GM21390 (cell line): Measurements from ENCODE around the gene BCL7A.
"Not testable (repeated sequence)": the region's sequence is repeated elsewhere in the genome, so short reads cannot be mapped to it uniquely, and the experiment has no call there.

ENCODE experiments used
- ATAC-seq: cut with Tn5 transposase; IDR thresholded peaks from one replicate; pipeline ENCODE4 v1.9.1; 2021; ENCODE audit not compliant: unreplicated experiment

Gene BCL7A

DNA sequence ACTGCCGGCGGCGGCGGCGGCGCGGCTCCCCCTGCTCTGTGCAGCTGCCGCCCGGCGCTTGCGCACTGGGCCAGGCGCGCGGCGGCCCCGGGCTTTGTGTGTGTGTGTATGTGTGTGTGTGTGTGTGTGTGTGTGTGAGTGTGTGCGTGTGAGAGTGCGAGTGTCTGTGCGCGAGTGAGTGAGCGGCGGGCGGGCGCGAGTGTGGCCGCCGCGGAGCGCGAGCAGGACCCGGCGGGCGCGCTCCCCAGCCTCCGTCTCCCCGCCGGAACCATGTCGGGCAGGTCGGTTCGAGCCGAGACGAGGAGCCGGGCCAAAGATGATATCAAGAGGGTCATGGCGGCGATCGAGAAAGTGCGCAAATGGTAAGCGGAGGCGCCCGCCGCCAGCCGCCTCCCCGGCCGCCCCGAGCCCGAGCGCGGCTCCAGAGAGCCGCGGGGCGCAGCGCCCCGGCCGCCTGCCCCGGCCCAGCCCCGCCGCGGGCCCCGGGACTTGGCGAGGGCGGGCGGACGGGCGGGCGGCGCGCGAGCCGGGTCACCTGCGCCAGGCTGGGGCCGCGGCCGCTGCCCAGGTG lies at the start of gene BCL7A:
BCL7A (plus strand) TSS at position 63 of the 571 bp plus-strand sequence; CDS start at position 271, 208 bp downstream.
- no peak for ATAC-seq

DNA sequence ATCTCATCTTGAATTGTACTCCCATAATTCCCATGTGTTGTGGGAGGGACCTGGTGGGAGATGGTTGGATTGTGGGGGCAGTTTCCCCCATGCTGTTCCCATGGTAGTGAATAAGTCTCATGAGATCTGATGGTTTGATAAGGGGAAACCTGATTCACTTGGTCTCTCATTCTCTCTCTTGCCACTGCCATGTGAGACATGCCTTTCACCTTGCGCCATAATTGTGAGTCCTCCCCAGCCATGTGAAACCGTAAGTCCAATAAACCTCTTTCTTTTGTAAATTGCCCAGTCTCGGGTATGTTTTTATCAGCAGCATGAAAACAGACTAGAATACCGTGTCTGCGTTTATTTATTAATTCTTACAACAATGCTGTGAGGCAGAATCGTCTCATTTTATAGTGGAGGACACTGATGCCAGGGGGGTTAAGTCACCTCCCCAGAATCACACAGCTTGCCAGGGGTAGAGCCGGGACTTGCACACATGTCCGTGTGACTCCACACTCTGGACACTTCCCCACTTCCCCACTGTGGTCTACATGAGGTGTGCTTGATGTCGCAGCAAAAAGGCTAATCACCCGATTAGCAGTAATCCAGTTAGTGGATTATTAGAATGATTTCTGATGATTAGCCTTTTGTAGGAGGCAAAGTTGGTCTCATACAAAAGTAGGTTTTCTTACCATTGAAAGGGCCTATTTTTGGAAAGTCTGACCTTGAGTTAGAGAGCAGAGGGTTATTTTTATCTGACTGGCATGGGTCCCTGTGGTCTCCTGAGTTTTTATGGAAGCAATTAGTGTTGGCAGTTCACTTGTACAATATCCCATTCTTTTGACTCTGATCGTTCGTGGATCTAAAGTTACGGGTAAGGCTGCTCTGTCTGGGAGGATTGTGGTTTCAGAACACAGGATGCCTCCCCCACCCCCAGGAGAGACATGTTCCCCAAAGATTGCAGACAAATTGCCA lies 47.4 kb upstream of the BCL7A start:
- ATAC-seq = no peak

DNA sequence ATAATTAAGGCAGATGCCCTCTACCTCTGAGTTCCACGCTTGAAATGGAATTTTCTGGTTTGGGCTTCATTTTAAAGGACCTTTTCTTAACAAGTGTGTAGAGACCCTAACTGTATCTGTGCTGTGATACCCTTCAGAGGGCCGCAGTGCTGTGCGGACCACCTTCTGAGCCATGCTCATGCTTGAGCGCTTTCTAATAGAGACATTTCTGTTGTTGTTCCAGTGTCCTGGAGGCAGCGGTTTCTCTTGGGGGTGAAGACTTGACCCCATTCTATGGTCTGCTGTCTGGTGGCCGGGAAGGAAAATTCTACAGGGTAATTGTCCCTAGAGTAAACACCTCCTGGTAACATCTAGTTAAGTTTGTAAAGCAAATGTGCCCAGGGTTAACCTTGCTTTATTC lies 46.7 kb upstream of the BCL7A start:
- ATAC-seq = no peak

GRCh38 chr12:121976950-121977349 lies 44.7 kb upstream of the BCL7A start:
- no peak for ATAC-seq

GRCh38 chr12:121980191-121980891 lies 41.3 kb upstream of the BCL7A start:
- peak; percentile 54 for ATAC-seq

DNA sequence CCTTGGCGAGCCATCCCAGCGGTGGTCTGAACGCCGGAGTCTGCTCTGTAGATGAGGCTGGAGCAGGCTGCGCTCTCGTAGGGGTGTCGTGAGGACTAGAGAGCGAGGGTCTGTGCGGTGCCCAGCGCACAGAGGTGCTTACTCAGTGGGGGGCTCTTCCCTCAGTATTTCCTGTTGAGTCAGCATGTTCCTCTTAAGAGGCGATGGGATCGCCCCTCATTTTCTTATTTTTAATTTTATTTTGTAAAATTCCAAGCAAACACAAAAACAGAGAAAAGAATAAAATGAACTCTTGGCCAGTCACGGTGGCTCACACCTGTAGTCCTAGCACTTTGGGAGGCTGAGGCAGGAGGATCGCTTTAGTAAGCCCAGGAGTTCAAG lies 40.8 kb upstream of the BCL7A start:
- no peak for ATAC-seq

DNA sequence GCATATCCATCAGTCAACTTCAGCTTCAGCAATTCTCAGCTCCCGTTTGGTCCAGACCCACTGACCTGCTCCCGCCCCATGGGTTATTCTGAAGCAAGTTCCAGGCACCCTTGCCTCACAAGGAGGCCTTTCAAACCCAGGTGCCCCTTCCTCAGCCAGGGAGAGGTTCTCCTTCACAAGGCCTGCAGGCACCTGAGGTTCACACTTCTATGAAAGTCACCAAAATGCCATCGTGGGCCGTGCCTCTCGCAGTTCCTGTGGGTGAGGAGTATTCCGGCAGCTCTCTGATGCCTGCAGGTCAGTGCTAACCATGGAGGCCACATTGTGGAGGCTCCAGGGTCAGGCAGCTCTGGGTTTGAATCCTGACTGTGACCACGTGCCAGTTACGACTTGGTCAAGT lies 40.2 kb upstream of the BCL7A start:
- no peak for ATAC-seq

GRCh38 chr12:121982950-121983349 lies 38.7 kb upstream of the BCL7A start:
- ATAC-seq = no peak

- ATAC-seq = no peak
Observed at GRCh38 chr12:121983536-121984210, 38.0 kb upstream of the BCL7A start.

DNA sequence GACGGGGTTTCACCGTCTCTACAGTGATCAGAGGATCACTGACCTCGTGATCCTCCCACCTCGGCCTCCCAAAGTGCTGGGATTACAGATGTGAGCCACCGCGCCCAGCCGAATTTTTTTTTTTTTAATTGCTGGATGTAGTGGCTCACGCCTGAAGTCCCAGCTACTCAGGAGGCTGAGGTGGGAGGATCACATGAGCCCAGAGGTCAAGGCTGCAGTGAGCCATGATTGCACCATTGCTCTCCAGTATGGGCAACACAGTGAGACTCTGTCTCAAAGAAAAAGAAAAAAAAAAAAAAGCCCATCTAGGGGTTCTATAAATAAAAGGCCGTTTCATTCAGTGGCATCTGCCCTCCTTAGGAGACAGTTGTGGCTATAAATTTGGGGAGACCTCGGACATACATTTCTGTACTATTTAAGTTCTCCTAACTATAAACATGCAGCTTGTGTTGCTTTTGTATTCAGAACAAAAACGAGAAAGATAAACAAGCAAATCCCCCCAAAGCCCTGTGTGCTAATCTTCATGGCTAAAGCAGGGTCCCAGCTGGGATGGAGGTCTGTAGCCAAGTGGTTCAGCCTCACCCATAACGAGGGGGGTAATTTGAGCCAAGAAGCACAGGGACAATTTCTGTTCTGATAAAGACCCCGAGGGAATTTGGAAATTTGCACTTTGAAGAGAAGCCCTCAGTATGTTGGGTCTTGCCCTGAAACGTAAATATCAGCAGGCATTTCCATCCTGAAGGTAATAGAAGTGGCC lies 35.0 kb upstream of the BCL7A start:
- no peak for ATAC-seq

GRCh38 chr12:121988519-121988918 lies 33.2 kb upstream of the BCL7A start:
- not testable (repeated sequence) for ATAC-seq

DNA sequence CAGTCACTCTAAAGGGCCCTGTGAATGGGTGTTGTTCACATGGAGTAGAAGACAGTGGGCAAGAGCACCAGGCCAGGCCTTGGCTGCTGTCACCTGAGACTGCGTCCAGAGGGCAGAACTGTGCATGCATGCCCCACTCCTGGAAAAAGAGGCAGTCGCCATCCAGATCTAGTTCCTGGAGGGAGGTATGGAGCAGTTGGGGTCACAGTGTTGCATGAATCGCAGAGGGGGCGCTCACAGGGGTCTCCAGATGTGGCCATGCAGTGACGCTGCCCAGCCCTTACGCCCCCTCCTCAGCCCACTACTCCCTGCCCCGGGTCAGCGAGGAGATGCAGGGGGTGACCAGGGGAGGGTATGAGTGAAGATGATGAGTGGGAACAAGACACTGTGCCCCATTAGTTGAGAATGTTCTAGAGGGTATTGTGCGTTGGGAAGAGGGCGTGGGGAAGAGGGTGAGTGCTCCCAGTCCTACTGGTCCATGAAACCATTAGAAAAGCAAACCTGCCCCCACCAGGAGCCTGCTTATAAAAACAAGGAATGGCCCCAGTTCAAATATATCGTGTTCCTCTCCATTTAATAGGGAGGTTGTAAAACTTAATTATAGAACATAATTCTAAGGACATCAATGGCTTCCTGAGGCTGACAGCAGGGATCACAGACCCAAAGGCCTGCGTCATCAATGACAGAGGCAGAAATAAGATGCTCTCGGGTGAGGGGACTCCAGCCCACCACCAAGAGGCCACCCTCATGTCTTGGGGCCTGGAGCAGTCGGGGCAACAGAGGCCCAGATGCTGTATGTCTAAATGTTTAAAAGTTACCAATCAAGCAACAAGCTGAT lies 32.2 kb upstream of the BCL7A start:
- no peak for ATAC-seq

DNA sequence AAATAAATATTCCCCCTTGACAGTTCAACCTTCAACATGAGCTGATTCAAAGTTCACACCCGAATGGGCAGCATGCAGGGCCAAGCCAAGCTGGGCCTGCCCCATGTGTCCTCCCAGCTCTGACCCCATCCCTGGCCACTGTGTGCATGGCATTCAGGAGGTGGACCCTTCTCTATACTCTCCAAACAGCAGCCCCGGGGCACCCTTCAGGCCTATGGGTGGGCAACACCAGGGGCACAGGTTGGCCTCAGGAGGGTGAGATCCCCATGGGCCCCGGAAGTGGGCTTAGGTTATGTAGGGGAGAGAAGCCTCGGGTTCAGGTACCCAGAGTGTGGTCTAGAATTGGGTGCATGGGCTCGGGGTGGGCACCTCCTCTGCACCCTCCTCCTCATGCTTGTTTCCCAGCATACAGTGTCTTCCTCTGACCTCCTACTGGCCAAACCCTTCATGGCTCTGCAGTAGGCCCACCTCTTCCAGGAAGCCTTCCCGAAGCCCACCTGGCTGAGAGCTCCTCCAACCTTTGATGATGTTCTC lies 31.5 kb upstream of the BCL7A start:
- ATAC-seq = no peak

DNA sequence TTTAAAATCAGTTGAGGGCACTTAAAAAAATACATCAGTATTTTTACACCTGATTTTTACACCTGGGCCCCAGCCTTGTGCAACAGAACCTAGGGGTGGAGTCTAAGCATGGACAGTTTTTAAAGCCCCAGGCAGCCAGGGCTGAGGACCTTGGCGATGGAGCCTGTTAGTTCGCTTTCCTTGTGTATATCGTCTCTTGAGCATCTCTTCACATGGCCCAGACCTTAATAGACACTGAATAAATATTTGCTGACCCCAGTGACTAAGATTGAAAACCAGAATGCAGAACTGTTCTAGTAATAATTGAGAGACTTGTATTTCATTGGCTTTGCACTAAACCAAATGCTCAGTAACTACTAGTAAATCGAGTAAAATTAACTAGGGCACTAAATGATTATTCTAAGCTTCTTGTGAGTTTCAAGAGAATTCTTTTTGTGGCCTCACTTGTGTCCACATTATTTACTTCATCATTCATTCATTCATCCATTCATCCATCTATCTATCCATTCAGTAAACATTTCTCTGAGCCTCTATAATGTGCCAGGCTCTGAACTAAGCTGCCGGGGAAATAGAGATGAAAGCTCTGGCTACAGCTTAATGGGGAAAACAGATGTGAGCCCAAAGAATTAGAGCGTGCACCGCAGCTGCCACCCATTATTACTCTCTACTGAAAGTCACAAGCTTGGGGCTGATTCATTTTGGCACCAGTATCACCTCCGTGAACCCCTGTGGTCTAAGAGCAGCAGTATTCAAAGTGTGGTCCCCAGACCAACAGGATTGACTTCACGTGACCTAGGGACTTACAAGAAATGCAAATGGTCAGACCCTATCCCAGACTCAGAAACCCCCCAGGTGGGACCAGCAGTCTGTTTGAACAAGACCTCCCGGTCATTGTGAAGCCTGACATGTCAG lies 30.7 kb upstream of the BCL7A start:
- peak; percentile 70 for ATAC-seq

GRCh38 chr12:121992059-121992879 lies 29.4 kb upstream of the BCL7A start:
- peak; percentile 72 for ATAC-seq

- ATAC-seq = no peak
Observed at GRCh38 chr12:121996050-121996944, 25.4 kb upstream of the BCL7A start.
